Hematopoietic multipotent progenitor cell treated with erythropoietin and hydrocortisone succinate and interleukin-3 and kit ligand, for 6 days (in vitro differentiated cells): ENCODE data around the gene PCK2.

Source experiments
- DNase-seq: peaks from one replicate; pipeline ENCODE4 v3.0.0-alpha.2; 2015

Gene PCK2

DNA sequence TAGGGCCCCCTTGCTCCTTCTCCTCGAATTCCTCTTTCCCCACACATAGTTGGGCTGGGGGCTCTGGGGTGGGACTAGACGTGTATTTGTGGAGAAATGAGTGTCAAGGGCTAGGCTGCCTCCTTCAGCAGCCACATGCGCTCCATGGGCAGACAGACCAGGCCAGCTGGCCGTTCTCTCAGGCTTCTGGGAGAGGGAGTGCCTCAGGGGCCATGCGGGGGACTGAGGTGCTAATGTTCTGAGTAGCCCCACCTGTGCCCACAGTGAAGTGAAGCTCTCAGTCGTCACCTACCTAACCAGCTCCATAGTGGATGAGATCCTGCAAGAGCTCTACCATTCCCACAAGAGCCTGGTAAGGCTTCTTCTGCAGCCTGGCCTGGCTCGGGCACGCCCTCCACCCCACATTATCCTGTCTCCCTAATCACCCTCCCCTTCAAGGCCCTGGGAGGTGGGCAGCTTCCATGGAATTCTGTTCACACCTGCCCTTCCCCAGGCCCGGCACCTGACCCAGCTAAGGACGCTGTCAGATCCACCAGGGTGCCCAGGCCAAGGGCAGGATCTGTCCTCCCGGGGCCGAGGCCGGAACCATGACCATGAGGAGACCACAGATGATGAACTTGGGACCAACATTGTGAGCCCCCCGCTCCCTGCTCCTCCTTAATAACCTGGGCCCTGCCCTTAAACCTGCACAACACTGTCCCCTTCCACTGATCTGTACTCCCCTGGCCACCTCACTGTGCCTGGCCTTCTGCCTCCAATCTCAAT, 31.7 kb upstream of the PCK2 start:
- no peak for DNase-seq

- DNase-seq, result no peak
Observed at GRCh38 chr14:24063263-24063836, 30.8 kb upstream of the PCK2 start.

- DNase-seq, result no peak
Observed at GRCh38 chr14:24064091-24064795, 29.9 kb upstream of the PCK2 start.

DNA sequence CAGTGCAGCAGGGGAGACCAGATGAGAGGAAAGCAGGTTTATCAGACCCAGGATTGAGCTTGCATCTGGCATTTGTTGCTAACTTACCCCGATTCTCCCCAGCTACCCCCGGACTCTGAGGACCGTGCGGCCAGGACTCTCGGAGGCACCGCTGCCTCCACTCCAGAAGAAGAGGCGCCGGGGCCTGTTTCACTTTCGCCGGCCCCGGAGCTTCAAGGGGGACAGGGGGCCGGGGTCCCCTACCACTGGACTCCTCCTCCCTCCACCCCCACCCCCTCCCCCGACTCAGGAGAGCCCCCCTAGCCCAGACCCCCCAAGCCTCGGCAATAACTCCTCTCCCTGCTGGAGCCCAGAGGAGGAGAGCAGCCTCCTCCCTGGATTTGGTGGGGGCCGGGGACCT, 29.3 kb upstream of the PCK2 start:
- no peak for DNase-seq

GRCh38 chr14:24065408-24065807, 28.7 kb upstream of the PCK2 start:
- DNase-seq, result no peak

- no peak for DNase-seq
Observed at GRCh38 chr14:24066496-24067132, 27.5 kb upstream of the PCK2 start.

DNA sequence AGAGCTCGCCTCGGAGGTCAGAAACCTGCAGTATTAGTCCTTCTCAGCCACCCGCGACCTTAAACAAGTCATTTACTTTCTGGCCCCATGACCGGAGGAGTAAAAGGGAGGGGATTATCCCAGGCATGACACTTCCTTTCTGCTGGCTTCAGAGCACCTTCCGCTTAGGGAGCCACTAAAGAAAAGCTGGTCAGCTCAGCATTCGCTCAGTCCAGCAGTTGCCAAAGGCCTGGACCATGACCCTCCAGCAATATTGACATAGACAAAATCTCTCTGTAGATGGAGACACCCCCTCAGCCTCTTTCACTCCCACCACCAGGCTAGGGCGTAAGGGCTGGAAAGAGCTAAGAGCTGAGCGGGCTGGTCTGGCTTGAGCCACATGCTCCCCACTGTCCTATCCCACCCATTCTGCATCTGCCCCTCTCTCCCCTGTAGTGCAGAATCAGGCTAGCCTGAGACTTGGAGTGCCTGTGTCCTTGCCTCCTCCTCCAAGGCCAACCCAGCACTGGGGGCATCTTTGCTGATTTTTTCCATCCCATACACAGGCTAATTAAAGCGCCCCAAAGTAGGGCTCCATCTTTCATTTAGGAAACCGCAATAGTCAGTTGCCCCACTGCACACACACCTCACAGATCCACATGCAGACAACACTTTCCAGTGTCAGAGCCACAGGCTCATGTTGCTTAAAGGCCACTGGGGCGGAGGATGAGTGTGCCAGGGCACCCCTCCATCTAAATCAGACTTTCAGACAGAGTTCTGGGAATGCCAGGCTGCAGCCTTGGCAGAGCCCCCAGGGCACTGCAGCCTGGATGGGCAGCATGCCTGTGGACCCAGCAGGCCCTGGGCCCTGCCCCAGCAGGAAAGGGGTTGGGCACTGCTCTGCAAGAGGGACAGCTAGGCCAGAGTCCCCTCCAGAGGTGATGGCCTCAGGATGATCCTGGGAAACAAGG, 26.7 kb upstream of the PCK2 start:
- DNase-seq, result no peak

- no peak for DNase-seq
Observed at GRCh38 chr14:24068711-24069410, 25.2 kb upstream of the PCK2 start.

DNA sequence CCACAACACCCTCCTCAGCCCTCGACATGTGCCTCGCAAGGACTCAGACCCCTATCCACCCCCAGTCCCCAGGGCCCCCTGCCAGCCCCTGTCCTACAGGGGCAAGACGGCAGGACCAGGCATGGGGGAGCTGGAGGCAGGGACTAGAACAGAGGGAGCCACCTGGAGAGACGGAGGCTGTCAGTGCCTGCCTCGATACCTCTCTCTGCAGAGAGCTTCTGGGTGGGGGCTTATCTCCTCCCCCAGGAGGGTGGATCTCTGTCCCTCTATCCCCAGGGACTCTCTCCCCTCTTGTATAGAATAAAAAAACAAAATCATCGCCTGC, 24.7 kb upstream of the PCK2 start:
- DNase-seq, result no peak

DNA sequence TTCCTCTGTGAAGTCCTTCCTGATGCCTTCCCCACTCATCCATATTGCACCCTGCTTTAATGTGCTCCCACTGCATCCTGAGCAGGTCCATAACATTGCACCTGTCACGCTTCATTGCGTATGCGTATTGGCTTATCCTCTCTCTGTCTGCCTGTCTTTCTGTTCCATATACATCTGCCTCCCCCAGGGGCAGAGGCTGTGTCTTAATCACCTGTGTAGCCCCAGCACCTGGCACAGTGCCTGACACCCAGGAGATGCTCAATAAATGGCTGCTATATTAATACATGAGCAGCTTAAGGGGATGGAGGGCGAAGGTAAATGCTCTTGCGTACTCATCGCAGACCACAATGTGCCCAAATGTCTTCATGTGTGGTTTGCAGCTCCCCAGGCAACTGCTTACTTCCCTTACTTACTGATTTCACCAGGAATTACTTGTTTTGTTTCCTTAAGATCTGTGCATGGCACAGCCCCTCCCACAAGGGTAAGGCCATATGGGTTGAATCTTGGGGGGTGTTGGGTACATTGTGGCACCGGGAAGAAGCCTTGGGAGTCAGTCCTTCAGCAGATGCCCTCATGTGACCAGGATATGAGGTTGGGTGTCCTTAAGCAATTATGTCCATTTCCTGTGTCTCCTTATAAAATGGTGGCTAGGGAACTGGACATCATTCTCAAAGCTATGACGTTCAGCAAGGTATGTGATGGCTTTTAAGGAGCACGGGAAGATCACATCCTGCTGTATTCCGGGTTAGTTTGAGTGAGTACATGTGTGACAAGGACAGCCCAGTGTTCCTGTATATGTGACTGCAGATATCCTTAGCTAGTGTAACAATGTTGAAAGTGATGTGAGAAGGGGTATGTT, 23.6 kb upstream of the PCK2 start:
- no peak for DNase-seq

- DNase-seq, result no peak
Observed at GRCh38 chr14:24071144-24071697, 22.9 kb upstream of the PCK2 start, which contains the start of gene CPNE6. Gene CPNE6 (plus strand): TSS chr14:24071562. CDS start chr14:24072937, 1,375 bp downstream.

DNA sequence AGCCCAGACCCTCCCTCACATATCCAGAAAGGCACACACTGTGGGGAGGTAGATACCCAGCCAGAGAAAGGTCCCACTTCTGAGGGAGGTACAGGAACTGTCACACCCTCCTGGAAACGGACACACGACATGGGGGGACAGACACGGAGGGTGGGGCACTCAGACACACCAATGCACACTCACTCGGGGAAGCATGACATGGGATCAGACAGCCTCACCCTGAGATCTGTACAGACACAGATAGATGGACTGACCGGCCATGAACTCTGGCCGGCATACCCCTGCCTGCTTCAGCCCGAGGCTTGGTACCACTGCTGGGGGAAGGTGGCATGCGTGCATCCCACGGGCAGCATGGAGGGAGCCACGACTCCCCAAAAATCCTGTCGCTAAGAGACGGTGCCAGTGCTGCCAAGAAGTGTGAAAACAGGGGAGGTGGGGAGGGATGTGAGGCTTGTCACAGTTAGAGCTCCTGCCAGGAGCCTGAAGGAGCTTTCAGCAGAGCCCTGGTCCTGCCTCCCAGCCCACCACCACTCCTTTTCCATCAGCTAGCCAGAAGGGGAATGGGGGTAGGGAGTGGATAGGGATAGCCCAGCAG, 22.2 kb upstream of the PCK2 start:
- no peak for DNase-seq

GRCh38 chr14:24072436-24072835, 21.7 kb upstream of the PCK2 start:
- DNase-seq, result no peak

GRCh38 chr14:24072881-24073877, 20.9 kb upstream of the PCK2 start:
- DNase-seq, result no peak

DNA sequence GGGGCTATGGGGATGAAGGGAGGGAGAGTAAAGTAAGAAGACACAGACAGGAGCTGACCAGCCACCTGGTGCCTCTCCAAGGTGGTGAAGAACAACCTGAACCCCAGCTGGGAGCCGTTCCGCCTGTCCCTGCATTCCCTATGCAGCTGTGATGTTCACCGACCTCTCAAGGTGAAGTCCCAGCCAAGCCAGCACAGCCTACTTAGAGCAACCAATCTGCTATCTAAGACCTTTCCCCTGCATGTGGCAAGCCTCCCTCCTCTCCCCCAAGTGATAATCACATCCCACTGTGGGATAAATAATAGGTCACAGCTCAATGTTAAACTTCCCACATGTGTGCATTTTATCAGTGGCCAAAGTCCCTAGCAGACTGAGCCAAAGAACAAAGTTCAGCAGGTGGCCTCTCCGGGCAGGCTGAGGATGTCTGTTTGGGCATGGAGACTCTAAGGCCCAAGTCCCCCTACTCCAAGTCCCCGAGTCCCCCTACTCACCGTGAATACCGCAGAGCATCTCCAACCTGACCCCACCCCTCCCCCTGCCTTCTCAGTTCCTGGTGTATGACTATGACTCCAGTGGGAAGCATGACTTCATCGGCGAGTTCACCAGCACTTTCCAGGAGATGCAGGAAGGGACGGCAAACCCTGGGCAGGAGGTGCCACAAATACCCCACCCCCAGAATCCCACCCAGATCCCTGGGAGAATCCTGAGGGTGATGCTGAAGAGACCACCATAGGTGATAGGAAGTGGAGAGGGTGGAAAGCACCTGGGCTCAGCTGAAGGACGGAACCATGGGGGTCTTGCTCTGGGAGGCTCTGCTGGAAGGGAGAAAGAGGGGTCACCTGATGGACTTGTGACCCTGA, 19.3 kb upstream of the PCK2 start:
- no peak for DNase-seq

DNA sequence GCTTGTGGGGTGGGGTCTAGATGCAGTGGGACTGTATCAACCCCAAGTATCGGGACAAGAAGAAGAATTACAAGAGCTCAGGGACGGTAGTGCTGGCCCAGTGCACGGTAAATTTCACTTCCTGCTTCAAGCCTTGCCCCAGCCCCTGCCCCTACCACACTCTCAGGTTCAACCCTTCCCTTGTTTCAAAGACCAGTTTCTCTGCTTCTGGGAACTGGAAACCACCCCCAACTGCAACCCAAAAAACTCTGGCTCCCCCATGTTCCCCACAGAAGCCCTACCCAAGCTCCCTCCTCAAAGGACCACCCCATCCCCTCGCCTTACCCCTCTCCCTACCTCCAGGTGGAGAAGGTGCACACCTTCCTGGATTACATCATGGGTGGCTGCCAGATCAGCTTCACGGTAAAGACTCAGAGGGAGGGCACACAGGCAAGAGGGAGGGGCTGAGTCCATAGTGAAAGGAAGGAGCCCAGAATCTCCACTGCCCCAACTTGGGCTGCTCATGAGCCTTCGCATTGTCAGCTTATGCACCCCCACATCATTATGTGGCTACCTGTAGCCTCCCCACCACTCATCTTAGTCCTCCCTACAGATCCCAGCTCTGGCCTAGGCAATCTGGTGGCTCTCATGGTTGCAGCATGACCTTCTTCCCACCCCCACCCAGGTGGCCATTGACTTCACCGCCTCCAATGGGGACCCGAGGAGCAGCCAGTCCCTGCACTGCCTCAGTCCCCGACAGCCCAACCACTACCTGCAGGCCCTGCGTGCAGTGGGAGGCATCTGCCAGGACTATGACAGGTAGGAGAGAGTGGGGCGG, 18.4 kb upstream of the PCK2 start:
- DNase-seq, result no peak

DNA sequence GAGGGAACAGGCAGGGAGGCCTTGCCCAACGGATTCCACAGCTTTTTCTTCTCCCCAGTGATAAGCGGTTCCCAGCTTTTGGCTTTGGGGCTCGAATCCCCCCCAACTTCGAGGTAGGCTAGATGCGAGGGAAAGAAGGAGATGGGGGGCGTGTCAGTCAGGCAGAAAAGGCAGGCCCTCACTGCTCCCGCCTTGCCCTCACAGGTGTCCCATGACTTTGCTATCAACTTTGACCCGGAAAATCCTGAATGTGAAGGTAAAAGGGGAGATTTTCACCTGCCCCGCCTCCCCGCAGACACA, 17.9 kb upstream of the PCK2 start:
- DNase-seq, result no peak
